KMS-11 (cell line): ENCODE data around the gene CHPF.

Experiments
- H2AFZ ChIP-seq: fragments of 200-600 bp; sonication (generic); 2 replicates; pipeline ENCODE4 v1.6.1; 2016; ENCODE audit warnings: antibody characterized with exemption, mixed run types, low read depth
- H3K27ac ChIP-seq: fragments of 200-600 bp; sonication (generic); 2 replicates; pipeline ENCODE4 v1.6.1; 2016; ENCODE audit warnings: mild to moderate bottlenecking, mixed run types
- H3K27me3 ChIP-seq: fragments of 200-600 bp; sonication (generic); 2 replicates; pipeline ENCODE4 v1.6.1; 2017; ENCODE audit warnings: mild to moderate bottlenecking, low read depth, mixed run types, moderate library complexity; ENCODE audit not compliant: insufficient read depth
- H3K36me3 ChIP-seq: fragments of 200-600 bp; sonication (generic); 2 replicates; pipeline ENCODE4 v1.6.1; 2017; ENCODE audit warnings: mild to moderate bottlenecking, mixed run types; ENCODE audit not compliant: insufficient read depth
- H3K4me1 ChIP-seq: fragments of 200-600 bp; sonication (generic); 2 replicates; pipeline ENCODE4 v1.6.1; 2016; ENCODE audit warnings: mild to moderate bottlenecking, low read depth, mixed run types; ENCODE audit not compliant: poor library complexity, severe bottlenecking
- H3K4me2 ChIP-seq: fragments of 200-600 bp; sonication (generic); 2 replicates; pipeline ENCODE4 v1.7.0; 2016; ENCODE audit warnings: mild to moderate bottlenecking, mixed run types
- H3K4me3 ChIP-seq: fragments of 200-600 bp; sonication (generic); IDR thresholded peaks from 2 replicates; pipeline ENCODE4 v1.6.1; 2017; ENCODE audit warnings: low read depth, low read length, mixed read lengths; ENCODE audit not compliant: insufficient read depth
- H3K79me2 ChIP-seq: fragments of 200-600 bp; sonication (generic); 2 replicates; pipeline ENCODE4 v1.6.1; 2016; ENCODE audit warnings: low read depth, mixed run types; ENCODE audit not compliant: insufficient read depth
- H3K9ac ChIP-seq: fragments of 200-600 bp; sonication (generic); 2 replicates; pipeline ENCODE4 v1.6.1; 2016; ENCODE audit warnings: mild to moderate bottlenecking, mixed run types
- H4K20me1 ChIP-seq: fragments of 200-600 bp; sonication (generic); 2 replicates; pipeline ENCODE4 v1.6.1; 2016; ENCODE audit warnings: mild to moderate bottlenecking, mixed run types; ENCODE audit not compliant: insufficient read depth
- CTCF ChIP-seq: fragments of 200-600 bp; sonication (generic); conservative IDR thresholded peaks from 2 replicates; pipeline ENCODE4 v1.6.1; 2017; ENCODE audit warnings: low read depth, mild to moderate bottlenecking, antibody characterized with exemption, low read length, moderate library complexity, mixed read lengths

The CHPF gene

GRCh38 chr2:219540784-219541504, 2.7 kb downstream of the CHPF start:
- H3K27ac ChIP-seq, result no peak overlapping the region
- no peak overlapping the region for H3K4me3 ChIP-seq
- no peak for TF ChIP-seq CTCF
- H3K79me2 ChIP-seq, result no peaks in the 10 kb centered on the region
- H2AFZ ChIP-seq, result no peak overlapping the region; the same call in 1 of the 2 replicates
- peaks cover 13% of the 10 kb centered on the region; the same call in 1 of the 2 replicates for H3K27me3 ChIP-seq
- H4K20me1 ChIP-seq, result no peaks in the 10 kb centered on the region
- H3K4me2 ChIP-seq, result peak overlapping the region; percentile 90
- H3K9ac ChIP-seq, result no peak overlapping the region; the same call in 1 of the 2 replicates
- peaks cover 4% of the 10 kb centered on the region for H3K4me1 ChIP-seq
- H3K36me3 ChIP-seq, result no peaks in the 10 kb centered on the region

- H3K4me1 ChIP-seq, result peaks cover 4% of the 10 kb centered on the region
- H2AFZ ChIP-seq, result no peak overlapping the region
- H3K4me3 ChIP-seq, result no peak overlapping the region
- TF ChIP-seq CTCF, result no peak
- no peak overlapping the region for H3K9ac ChIP-seq
- no peaks in the 10 kb centered on the region for H4K20me1 ChIP-seq
- H3K27me3 ChIP-seq, result peaks cover 8% of the 10 kb centered on the region; the same call in 1 of the 2 replicates
- no peak overlapping the region for H3K27ac ChIP-seq
- H3K4me2 ChIP-seq, result no peak overlapping the region
- no peaks in the 10 kb centered on the region for H3K79me2 ChIP-seq
- H3K36me3 ChIP-seq, result no peaks in the 10 kb centered on the region
Observed at GRCh38 chr2:219539926-219540678, 3.5 kb downstream of the CHPF start.

GRCh38 chr2:219538956-219539788, 4.4 kb downstream of the CHPF start:
- Histone ChIP-seq H3K79me2 (no peaks in the 10 kb centered on the region), H3K27ac (no peak overlapping the region), H3K36me3 (no peaks in the 10 kb centered on the region), H3K4me3 (no peak overlapping the region), H3K9ac (no peak overlapping the region), H3K4me1 (peaks cover 4% of the 10 kb centered on the region), H2AFZ (no peak overlapping the region), H3K4me2 (no peak overlapping the region), H4K20me1 (no peaks in the 10 kb centered on the region), H3K27me3 (peaks cover 4% of the 10 kb centered on the region; the same call in 1 of the 2 replicates)
- no peak for TF ChIP-seq CTCF

GRCh38 chr2:219538504-219538951, 5.1 kb downstream of the CHPF start:
- peaks cover 4% of the 10 kb centered on the region for H3K4me1 ChIP-seq
- no peaks in the 10 kb centered on the region for H4K20me1 ChIP-seq
- no peak overlapping the region for H2AFZ ChIP-seq
- no peak overlapping the region for H3K9ac ChIP-seq
- no peak for TF ChIP-seq CTCF
- no peak overlapping the region for H3K27ac ChIP-seq
- no peaks in the 10 kb centered on the region for H3K36me3 ChIP-seq
- H3K4me3 ChIP-seq, result no peak overlapping the region
- no peaks in the 10 kb centered on the region for H3K79me2 ChIP-seq
- H3K27me3 ChIP-seq, result peaks cover 5% of the 10 kb centered on the region; the same call in 1 of the 2 replicates
- H3K4me2 ChIP-seq, result no peak overlapping the region
